IMR-90 (cell line): ENCODE results near the gene C6orf89. TPM values are rescaled to one million over a fixed set of nuclear protein-coding genes. Genes with fewer than 3 reads are reported as not detected.

Source experiments
- ATAC-seq: fragments of 200-7000 bp; cut with Tn5 transposase; 2 replicates; pipeline ENCODE4 v1.9.1; 2020; ENCODE audit warnings: low read depth, mild to moderate bottlenecking, moderate library complexity
- BruUV-seq: library from RNA; stranded (reverse); fragments of 400-500 nt; replicated peaks from 2 replicates; lab custom pipeline; 2021; lab: Mats Ljungman, UMichigan
- CTCF ChIA-PET: fragments of 300-600 bp; formaldehyde crosslinking; extraction: SDS; loops from one replicate; lab custom pipeline; 2021; ENCODE audit warnings: antibody characterized with exemption; lab: Yijun Ruan, JAX
- POLR2A ChIA-PET: fragments of 300-600 bp; sonication (Branson Sonifier 250); formaldehyde crosslinking; loops from one replicate; lab custom pipeline; 2022; ENCODE audit warnings: antibody characterized with exemption; ENCODE audit not compliant: unreplicated experiment; lab: Charles Lee
- DNase-seq: peaks from one replicate; pipeline ENCODE4 v3.0.0; 2013
- H2AFZ ChIP-seq: replicated peaks from 2 replicates; pipeline ENCODE3; 2013; ENCODE audit warnings: low read length, mild to moderate bottlenecking; ENCODE audit not compliant: poor library complexity
- H2AK5ac ChIP-seq: 2 replicates; pipeline ENCODE4 v1.6.1; 2013; ENCODE audit warnings: low read depth, low read length, inconsistent platforms
- H2AK9ac ChIP-seq: replicated peaks from 2 replicates; pipeline ENCODE3; 2013; ENCODE audit warnings: mild to moderate bottlenecking, low read depth, low read length, moderate library complexity; ENCODE audit not compliant: poor library complexity
- H2BK120ac ChIP-seq: 2 replicates; pipeline ENCODE4 v1.6.1; 2013; ENCODE audit warnings: low read depth, low read length, inconsistent platforms
- H2BK15ac ChIP-seq: 3 replicates; pipeline ENCODE4 v1.6.1; 2013; ENCODE audit warnings: low read depth, low read length, inconsistent platforms
- H2BK20ac ChIP-seq: 2 replicates; pipeline ENCODE4 v1.6.1; 2013; ENCODE audit warnings: low read depth, mild to moderate bottlenecking, inconsistent platforms, low read length, moderate library complexity
- H2BK5ac ChIP-seq: 2 replicates; pipeline ENCODE4 v1.6.1; 2013; ENCODE audit warnings: mild to moderate bottlenecking, low read depth, low read length, inconsistent platforms; ENCODE audit not compliant: poor library complexity, severe bottlenecking
- H3K14ac ChIP-seq: replicated peaks from 2 replicates; pipeline ENCODE4 v1.6.1; 2013; ENCODE audit warnings: low read depth, low read length, inconsistent platforms
- H3K18ac ChIP-seq: 2 replicates; pipeline ENCODE4 v1.6.1; 2013; ENCODE audit warnings: low read depth, low read length, control low read depth
- H3K23ac ChIP-seq: 2 replicates; pipeline ENCODE4 v1.6.1; 2013; ENCODE audit warnings: low read depth, low read length, inconsistent platforms
- H3K27ac ChIP-seq: 2 replicates; pipeline ENCODE4 v1.5.1; 2013; ENCODE audit warnings: mild to moderate bottlenecking, control low read depth, low read length; ENCODE audit not compliant: insufficient read depth
- H3K27me3 ChIP-seq: 2 replicates; pipeline ENCODE4 v1.6.1; 2013; ENCODE audit warnings: low read length; ENCODE audit not compliant: control insufficient read depth, insufficient read depth
- H3K36me3 ChIP-seq: 2 replicates; pipeline ENCODE4 v1.6.1; 2013; ENCODE audit warnings: low read length, mixed read lengths; ENCODE audit not compliant: control insufficient read depth, insufficient read depth
- H3K4ac ChIP-seq: 2 replicates; pipeline ENCODE4 v1.6.1; 2013; ENCODE audit warnings: low read depth, low read length, inconsistent platforms
- H3K4me1 ChIP-seq: 2 replicates; pipeline ENCODE4 v1.6.1; 2013; ENCODE audit warnings: low read length, mixed read lengths; ENCODE audit not compliant: control insufficient read depth, insufficient read depth
- H3K4me2 ChIP-seq: 2 replicates; pipeline ENCODE4 v1.6.1; 2013; ENCODE audit warnings: low read depth, mild to moderate bottlenecking, control low read depth, low read length, moderate library complexity
- H3K4me3 ChIP-seq: 2 replicates; pipeline ENCODE4 v1.5.1; 2013; ENCODE audit warnings: low read depth, mild to moderate bottlenecking, control low read depth, low read length, moderate library complexity; ENCODE audit not compliant: insufficient read depth
- H3K56ac ChIP-seq: 2 replicates; pipeline ENCODE4 v1.6.1; 2013; ENCODE audit warnings: low read length, inconsistent platforms; ENCODE audit not compliant: insufficient read depth; ENCODE audit errors: extremely low read depth
- H3K79me1 ChIP-seq, 2 experiments: 2 replicates each; pipeline ENCODE4 v1.6.1; 2013; ENCODE audit warnings: low read length in 2 of 2, inconsistent platforms in 1 of 2, low read depth in 1 of 2
- H3K9ac ChIP-seq: 2 replicates; pipeline ENCODE4 v1.6.1; 2013; ENCODE audit warnings: low read depth, low read length, control low read depth
- H3K9me1 ChIP-seq: 2 replicates; pipeline ENCODE4 v1.6.1; 2013; ENCODE audit warnings: low read length, inconsistent platforms; ENCODE audit not compliant: insufficient read depth
- H3K9me3 ChIP-seq: 2 replicates; pipeline ENCODE4 v1.6.1; 2013; ENCODE audit warnings: low read length; ENCODE audit not compliant: control insufficient read depth, insufficient read depth
- H4K20me1 ChIP-seq: 2 replicates; pipeline ENCODE4 v1.6.1; 2013; ENCODE audit warnings: low read length, inconsistent platforms; ENCODE audit not compliant: insufficient read depth
- H4K5ac ChIP-seq: 2 replicates; pipeline ENCODE4 v1.6.1; 2013; ENCODE audit warnings: mild to moderate bottlenecking, low read depth, low read length, control low read depth
- H4K8ac ChIP-seq, 2 experiments: 2 replicates each; pipeline ENCODE4 v1.6.1; 2013; ENCODE audit warnings: low read depth in 2 of 2, low read length in 2 of 2, control low read depth in 1 of 2, inconsistent platforms in 1 of 2
- H4K91ac ChIP-seq: 2 replicates; pipeline ENCODE4 v1.6.1; 2013; ENCODE audit warnings: low read depth, low read length, inconsistent platforms; ENCODE audit not compliant: insufficient read depth
- CEBPB ChIP-seq: IDR thresholded peaks from 2 replicates; pipeline ENCODE4 v1.6.1; 2012; ENCODE audit warnings: low read depth, low read length, improper control_type of control experiment
- RAD21 ChIP-seq: IDR thresholded peaks from 2 replicates; pipeline ENCODE4 v1.6.1; 2012; ENCODE audit warnings: low read length, improper control_type of control experiment
- WGBS, 2 experiments: methylation state at CpG; one replicate each; pipeline versions ENCODE4 v1.1.5 to v1.1.7; 2013; ENCODE audit warnings: missing lambda C conversion rate in 2 of 2; ENCODE audit not compliant: insufficient read length in 1 of 2; ENCODE audit errors: extremely low coverage in 2 of 2; 5-methylcytosine and 5-hydroxymethylcytosine counted together
- dilution Hi-C: fragments of 300-500 bp; cut with HindIII; formaldehyde crosslinking; loops from one replicate; pipeline ENCODE4 v1.14.3; 2018; ENCODE audit warnings: low sequenced_read_pairs; ENCODE audit not compliant: unreplicated experiment
- in situ Hi-C: fragments of 300-500 bp; cut with MboI; formaldehyde crosslinking; loops from 3 replicates; pipeline ENCODE4 v1.14.3; 2019; ENCODE audit warnings: low sequenced_read_pairs, inconsistent platforms, mixed read lengths
- intact Hi-C: fragments of 100-400 bp; cut with micrococcal nuclease; formaldehyde crosslinking; loops from 2 replicates; pipeline ENCODE4 v1.10.0; 2022
- polyA plus RNA-seq, 3 experiments: library from polyadenylated mRNA; depleted of rRNA; stranded (reverse); fragments of >200 nt; gene quantifications; 2 replicates each; pipeline ENCODE4 v1.2.3, GENCODE V29; 2012; ENCODE audit warnings: low replicate concordance in 1 of 3
- total RNA-seq: library from RNA; depleted of rRNA; stranded (reverse); fragments of >200 nt; gene quantifications from 2 replicates; pipeline ENCODE4 v1.2.3, GENCODE V29; 2012
- TF ChIP-seq, protein P1 (sequence below): conservative IDR thresholded peaks from 2 replicates; pipeline ENCODE4 v1.5.1; 2012; ENCODE audit warnings: mild to moderate bottlenecking, low read depth, low read length, improper control_type of control experiment

Gene C6orf89
- total and polyA plus RNA-seq, 2 of the 4 experiments (the other 2 are of a cell fraction): 30.8 to 52.3 TPM

DNA sequence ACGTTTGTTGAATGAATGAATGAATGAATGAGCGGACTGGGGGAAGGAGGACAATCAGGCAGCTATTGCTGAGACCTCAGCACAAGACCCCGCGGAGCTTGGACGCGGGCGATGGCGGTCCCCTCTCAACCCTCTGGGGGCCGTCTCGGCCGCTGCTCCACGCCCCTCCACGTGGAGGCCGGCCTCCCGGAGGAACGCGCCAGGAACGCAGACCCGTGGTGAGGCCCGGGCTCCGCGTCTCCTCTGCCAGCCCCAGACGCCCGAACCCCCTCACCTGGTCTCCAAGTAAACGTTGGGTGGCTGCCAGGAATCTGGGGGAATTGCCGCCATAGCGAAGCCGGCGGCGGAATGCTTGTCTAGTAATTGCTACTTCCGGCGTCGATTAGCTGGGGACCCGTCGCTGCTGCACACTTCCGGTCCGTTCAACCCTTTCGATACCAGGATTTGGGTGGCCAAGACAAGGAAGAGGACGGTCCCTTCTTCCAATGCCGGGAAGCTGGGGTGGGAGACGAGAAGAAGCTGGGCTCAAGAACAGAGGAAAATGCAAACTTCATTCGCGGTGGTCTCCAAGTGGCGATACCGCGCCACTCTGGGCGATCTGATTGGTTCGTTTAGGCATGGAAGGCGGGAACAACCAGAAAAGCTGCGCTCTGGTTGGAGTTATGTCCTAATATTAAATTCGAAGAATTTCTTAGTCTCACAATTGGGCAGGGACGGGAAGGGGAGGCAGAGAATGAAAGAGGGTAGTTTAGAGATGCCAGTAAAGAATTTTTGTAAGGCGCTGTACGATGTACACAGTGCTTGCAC lies 11.1 kb upstream of the C6orf89 start, which contains the start of gene PPIL1 (continued):
- TF ChIP-seq, protein P1, sequence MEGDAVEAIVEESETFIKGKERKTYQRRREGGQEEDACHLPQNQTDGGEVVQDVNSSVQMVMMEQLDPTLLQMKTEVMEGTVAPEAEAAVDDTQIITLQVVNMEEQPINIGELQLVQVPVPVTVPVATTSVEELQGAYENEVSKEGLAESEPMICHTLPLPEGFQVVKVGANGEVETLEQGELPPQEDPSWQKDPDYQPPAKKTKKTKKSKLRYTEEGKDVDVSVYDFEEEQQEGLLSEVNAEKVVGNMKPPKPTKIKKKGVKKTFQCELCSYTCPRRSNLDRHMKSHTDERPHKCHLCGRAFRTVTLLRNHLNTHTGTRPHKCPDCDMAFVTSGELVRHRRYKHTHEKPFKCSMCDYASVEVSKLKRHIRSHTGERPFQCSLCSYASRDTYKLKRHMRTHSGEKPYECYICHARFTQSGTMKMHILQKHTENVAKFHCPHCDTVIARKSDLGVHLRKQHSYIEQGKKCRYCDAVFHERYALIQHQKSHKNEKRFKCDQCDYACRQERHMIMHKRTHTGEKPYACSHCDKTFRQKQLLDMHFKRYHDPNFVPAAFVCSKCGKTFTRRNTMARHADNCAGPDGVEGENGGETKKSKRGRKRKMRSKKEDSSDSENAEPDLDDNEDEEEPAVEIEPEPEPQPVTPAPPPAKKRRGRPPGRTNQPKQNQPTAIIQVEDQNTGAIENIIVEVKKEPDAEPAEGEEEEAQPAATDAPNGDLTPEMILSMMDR: no peak

DNA sequence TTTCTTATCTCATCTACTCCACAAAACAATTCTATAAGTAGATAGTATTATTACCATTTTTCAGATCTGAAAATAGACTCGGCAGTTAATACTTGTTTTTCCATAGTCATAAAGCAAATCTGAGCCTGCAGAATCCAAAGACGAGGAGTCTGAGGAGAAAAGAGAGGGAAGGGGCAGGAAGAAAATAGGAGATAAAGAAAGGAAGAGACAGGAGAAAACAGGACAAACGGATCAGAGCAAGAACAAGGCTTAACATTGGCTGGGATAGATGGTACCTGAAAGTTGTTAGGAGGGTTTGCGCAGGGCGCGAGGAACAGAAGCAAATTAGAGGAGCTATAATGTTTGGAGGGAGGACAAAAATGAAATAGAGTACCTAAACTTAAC lies 10.5 kb upstream of the C6orf89 start:
- no peaks in the 10 kb centered on the region for H4K20me1 ChIP-seq
- intact Hi-C loops: loop anchor here (2.0 kb wide), 1 partner anchor 108 kb away; no protein-coding TSS in a partner anchor

More for the DNA sequence above, 10.5 kb upstream of the C6orf89 start:
- POLR2A ChIA-PET: interaction anchor here (0.8 kb wide), 1 partner anchor 26 kb away, joined by 3 read pairs; no protein-coding TSS in a partner anchor
- Histone ChIP-seq H2BK120ac (peak overlapping the region; percentile 32; the same call in 1 of the 2 replicates), H3K9me3 (no peaks in the 10 kb centered on the region), H3K4me2 (peak overlapping the region; percentile 82), H4K8ac (peak overlapping the region; percentile 90 to 97), H3K4ac (peak overlapping the region; percentile 83), H3K9me1 (0 out of 2 replicates have a peak, but pooled peaks cover 6% of the 10 kb centered on the region), H3K27me3 (no peaks in the 10 kb centered on the region), H3K14ac (peak overlapping the region; percentile 91), H3K56ac (peak overlapping the region; percentile 99), H4K91ac (peak overlapping the region; percentile 63), H3K23ac (peak overlapping the region; percentile 71), H2BK20ac (no peak overlapping the region), H3K9ac (peak overlapping the region; percentile 95), H2AFZ (peak overlapping the region; percentile 93), H3K4me3 (peak overlapping the region; percentile 60), H2BK5ac (peak overlapping the region; percentile 35), H3K27ac (peak overlapping the region; percentile 24), H3K18ac (no peak overlapping the region), H3K4me1 (peaks cover 4% of the 10 kb centered on the region), H3K79me1 (peaks cover 19 to 28% of the 10 kb centered on the region in 2 experiments), H2BK15ac (no peak overlapping the region), H3K36me3 (no peaks in the 10 kb centered on the region), H2AK9ac (no peak overlapping the region), H2AK5ac (peak overlapping the region; percentile 68), H4K5ac (peak overlapping the region; percentile 62)
- WGBS, 2 experiments: 9% methylated on average over 1 of the region's 6 CpGs; no CpG with 5 or more reads in 1 of the 2 experiments
- CTCF ChIA-PET: interaction anchor here (0.7 to 1.8 kb wide), 6 partner anchors 11 to 434 kb away, joined by 3 to 8 read pairs (median 6); partner anchors contain the start of gene C6orf89
- dilution Hi-C loops (no loop called here), in situ Hi-C loops (no loop called here)
- ATAC-seq (peak; percentile 3), DNase-seq (no peak)
- no TSS peak for BruUV-seq
- TF ChIP-seq RAD21 (no peak), CEBPB (no peak)
